Left forelimb (tissue), 1 donor: ENCODE data around the gene HMGXB3.

Source experiments
- DNase-seq: peaks from one replicate; pipeline ENCODE4 v3.0.0-alpha.2; 2018; ENCODE audit warnings: low spot score

HMGXB3 gene

DNA sequence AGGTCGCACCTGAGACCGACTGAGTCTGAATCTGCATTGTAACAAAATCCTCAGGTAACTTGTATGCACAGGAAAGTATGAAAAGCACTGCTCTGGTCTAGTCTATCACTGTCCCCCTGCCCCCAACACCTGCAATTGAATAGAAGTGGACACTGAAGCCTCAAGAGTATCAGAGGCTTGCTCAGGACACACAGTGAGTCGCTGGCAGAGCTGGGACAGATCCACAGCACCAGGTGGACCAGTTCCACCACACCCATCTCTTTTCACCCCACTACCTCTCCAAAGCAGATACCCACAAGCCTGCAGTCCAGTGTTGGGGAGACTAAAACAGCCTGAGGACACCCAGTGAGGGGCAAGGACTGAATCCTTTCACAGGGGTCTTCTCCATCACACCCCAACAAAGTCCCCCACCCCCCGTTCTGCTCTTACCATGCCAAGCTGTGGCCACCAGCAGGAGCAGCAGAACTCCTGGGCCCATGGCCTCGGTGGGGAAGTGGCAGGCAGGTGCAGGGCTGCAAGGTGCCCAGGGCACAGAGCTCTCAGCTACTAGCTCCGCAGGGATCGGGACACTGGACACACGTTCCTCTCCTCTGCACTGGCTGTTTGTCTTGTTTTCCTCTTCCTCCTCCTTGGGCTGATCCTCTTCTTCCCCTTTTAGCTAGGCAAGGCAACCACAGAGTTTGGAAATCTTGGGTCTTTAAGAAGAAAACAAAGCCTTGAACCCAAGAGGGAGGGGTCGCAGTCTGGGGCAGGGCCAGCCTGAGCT, 85.6 kb downstream of the HMGXB3 start, which contains the start of gene CSF1R:
Gene CSF1R (minus strand): TSS at position 605 of the 766 bp plus-strand sequence. CDS start 127 bp downstream, at position 478.
- DNase-seq: no peak

DNA sequence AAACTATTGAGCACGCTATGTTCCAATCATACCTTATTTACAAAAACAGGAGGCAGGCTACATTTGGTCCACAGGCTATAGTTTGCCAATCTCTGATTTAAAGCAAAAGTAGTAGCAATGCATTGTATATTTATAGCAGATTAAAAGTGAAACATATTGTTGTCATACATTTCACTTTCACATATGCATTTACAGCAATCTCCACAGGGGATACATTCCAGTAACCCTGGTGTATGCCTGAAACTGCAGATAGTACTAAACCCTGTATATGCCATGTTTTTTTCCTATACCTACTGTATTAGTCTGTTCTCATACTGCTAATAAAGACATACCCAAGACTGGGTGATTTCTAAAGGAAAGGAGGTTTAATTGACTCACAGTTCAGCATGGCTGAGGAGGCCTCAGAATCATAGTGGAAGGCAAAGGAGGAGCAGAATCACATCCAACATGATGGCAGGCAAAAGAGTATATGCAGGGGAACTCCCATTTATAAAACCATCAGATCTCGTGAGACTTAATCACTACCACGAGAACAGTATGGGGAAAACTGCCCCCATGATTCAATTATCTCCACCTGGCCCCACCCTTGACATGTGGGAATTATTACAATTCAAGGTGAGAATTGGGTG, 91.7 kb downstream of the HMGXB3 start:
- DNase-seq: no peak

DNA sequence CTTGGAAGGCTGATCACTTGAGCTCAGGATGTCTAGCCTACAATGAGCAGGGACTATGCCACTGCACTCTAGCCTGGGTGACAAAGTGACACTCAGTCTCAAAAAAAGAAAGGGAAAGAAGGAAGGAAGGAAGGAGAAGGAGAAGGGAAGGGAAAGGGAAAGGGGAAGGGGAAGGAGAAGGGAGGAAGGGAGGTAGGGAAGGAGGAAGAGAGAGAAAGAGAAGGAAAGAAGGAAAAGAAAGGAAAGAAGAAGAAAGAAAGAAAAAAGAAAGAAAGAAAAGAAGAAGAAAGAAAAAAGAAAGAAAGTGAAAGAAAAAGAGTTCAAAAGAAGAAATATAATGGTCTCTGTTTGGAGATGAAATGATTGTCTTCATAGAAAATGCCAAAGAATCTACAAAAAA, 96.6 kb downstream of the HMGXB3 start:
- DNase-seq: no peak

DNA sequence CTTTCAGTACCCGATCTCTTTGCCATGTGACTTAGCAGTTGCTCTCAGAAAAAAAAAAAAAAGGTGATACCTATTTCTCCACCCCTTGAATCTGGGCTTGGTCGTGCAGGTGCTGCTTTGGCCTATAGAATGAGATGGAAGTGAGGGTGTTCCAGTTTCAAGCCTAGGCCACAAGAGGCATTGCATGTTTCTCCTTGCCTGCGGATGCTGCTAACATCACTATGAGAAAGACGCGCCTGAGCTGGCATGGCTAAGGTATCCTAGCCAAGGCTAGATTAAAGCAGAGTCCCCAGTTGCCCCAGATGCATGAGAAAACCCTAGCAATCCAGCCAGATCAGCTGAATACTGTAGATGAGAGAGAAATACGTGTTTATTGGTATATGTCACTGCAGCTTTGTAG, 100.5 kb downstream of the HMGXB3 start:
- DNase-seq: no peak
